Inflammatory macrophage (primary cell): ENCODE results near the gene P4HA2.
"Not testable (repeated sequence)": the region's sequence is repeated elsewhere in the genome, so short reads cannot be mapped to it uniquely, and the experiment has no call there.

Experiments used
- DNase-seq, 2 donors: peaks; one replicate each; pipeline ENCODE4 v3.0.0-alpha.2; 2020 to 2022

The P4HA2 gene

GRCh38 chr5:132198571-132198970, 29.1 kb downstream of the P4HA2 start:
- DNase-seq: no peak

- no peak for DNase-seq
Measured at GRCh38 chr5:132195727-132196126, 31.9 kb downstream of the P4HA2 start.

- no peak for DNase-seq
Measured at GRCh38 chr5:132193165-132193694, 34.4 kb downstream of the P4HA2 start.

- DNase-seq: peak; percentile 56 to 61
Measured at GRCh38 chr5:132190161-132190817, 37.4 kb downstream of the P4HA2 start.

- DNase-seq: no peak
Measured at GRCh38 chr5:132184588-132184987, 43.1 kb downstream of the P4HA2 start.

GRCh38 chr5:132183723-132184122, 43.9 kb downstream of the P4HA2 start:
- DNase-seq: peak in 1 of 2 donors; percentile 25

GRCh38 chr5:132182359-132183040, 45.2 kb downstream of the P4HA2 start:
- no peak for DNase-seq

- no peak for DNase-seq
Measured at GRCh38 chr5:132181011-132181629, 46.5 kb downstream of the P4HA2 start.

GRCh38 chr5:132180134-132180745, 47.4 kb downstream of the P4HA2 start:
- DNase-seq: peak; percentile 67 to 71

- no peak for DNase-seq
Measured at GRCh38 chr5:132179405-132179804, 48.2 kb downstream of the P4HA2 start.

GRCh38 chr5:132177691-132178149, 49.9 kb downstream of the P4HA2 start:
- no peak for DNase-seq

- peak; percentile 25 to 72 for DNase-seq
Measured at GRCh38 chr5:132176987-132177386, 50.7 kb downstream of the P4HA2 start.

GRCh38 chr5:132176521-132176945, 51.1 kb downstream of the P4HA2 start:
- DNase-seq: no peak

GRCh38 chr5:132162945-132163344, 64.7 kb downstream of the P4HA2 start:
- DNase-seq: no peak

GRCh38 chr5:132161574-132162326, 65.9 kb downstream of the P4HA2 start:
- not testable (repeated sequence) for DNase-seq

GRCh38 chr5:132156413-132156812, 71.2 kb downstream of the P4HA2 start:
- no peak for DNase-seq

GRCh38 chr5:132150565-132150964, 77.1 kb downstream of the P4HA2 start:
- DNase-seq: no peak

- DNase-seq: no peak
Measured at GRCh38 chr5:132147663-132148062, 80.0 kb downstream of the P4HA2 start.

GRCh38 chr5:132145326-132145725, 82.3 kb downstream of the P4HA2 start:
- not testable (repeated sequence) for DNase-seq

- no peak for DNase-seq
Measured at GRCh38 chr5:132143148-132143547, 84.5 kb downstream of the P4HA2 start.

GRCh38 chr5:132142459-132142858, 85.2 kb downstream of the P4HA2 start:
- DNase-seq: no peak
